HCT116 (cell line): ENCODE measurements around the gene FHL2. TPM values are rescaled to one million over a fixed set of nuclear protein-coding genes. Genes with fewer than 3 reads are reported as not detected.

Experiments used
- ATAC-seq: fragments of 200-7000 bp; cut with Tn5 transposase; 2 replicates; pipeline ENCODE4 v1.9.1; 2020; ENCODE audit warnings: mild to moderate bottlenecking, moderate library complexity
- BruUV-seq: library from RNA; stranded (reverse); fragments of 400-500 nt; replicated peaks from 2 replicates; lab custom pipeline; 2021; lab: Mats Ljungman, UMichigan
- CTCF ChIA-PET: fragments of 300-600 bp; sonication (Branson Sonifier 250); formaldehyde crosslinking; loops from one replicate; lab custom pipeline; 2021; ENCODE audit warnings: antibody characterized with exemption; lab: Charles Lee
- POLR2A ChIA-PET: fragments of 300-600, 350-600 bp; sonication (Branson Sonifier 250); formaldehyde crosslinking; loops from one replicate; lab custom pipeline; 2021; ENCODE audit warnings: antibody characterized with exemption; lab: Charles Lee
- RAD21 ChIA-PET, 2 experiments: fragments of 300-600 bp; sonication (Branson Sonifier 250); formaldehyde crosslinking; loops; one replicate each; lab custom pipeline; 2023; ENCODE audit warnings: low total read pairs in 2 of 2; ENCODE audit not compliant: uncharacterized antibody in 2 of 2, unreplicated experiment in 2 of 2, low non-redundant PET in 1 of 2; lab: Charles Lee
- DNase-seq: peaks from one replicate; pipeline ENCODE4 v3.0.0-alpha.2; 2010; ENCODE audit warnings: low read depth, low spot score
- H2AFZ ChIP-seq: fragments of 200-600 bp; shearing (Covaris generic), sonication (generic); 2 replicates; pipeline ENCODE4 v1.6.1; 2017; ENCODE audit warnings: low read depth, mixed run types, mixed read lengths, antibody characterized with exemption, low read length; ENCODE audit not compliant: poor library complexity, severe bottlenecking
- H3K27ac ChIP-seq: 2 replicates; pipeline ENCODE4 v1.5.1; 2012; ENCODE audit warnings: low read depth, low read length
- H3K27me3 ChIP-seq: fragments of 200-600 bp; sonication (generic); 2 replicates; pipeline ENCODE4 v1.6.1; 2016; ENCODE audit warnings: mixed run types, low read length, mixed read lengths; ENCODE audit not compliant: insufficient read depth
- H3K36me3 ChIP-seq, 2 experiments: fragments of 200-500 bp in 1 of 2; fragments of 200-600 bp in 1 of 2; sonication (Bioruptor generic) in 1 of 2; sonication (generic) in 1 of 2; 2 replicates each; pipeline versions ENCODE4 v1.5.1 to v1.6.1; 2014 to 2016; ENCODE audit warnings: low read length in 2 of 2, inconsistent platforms in 1 of 2, mixed read lengths in 1 of 2, mixed run types in 1 of 2; ENCODE audit not compliant: insufficient read depth in 2 of 2, control insufficient read depth in 1 of 2
- H3K4me1 ChIP-seq, 2 experiments: fragments of 200-600 bp in 1 of 2; sonication (generic) in 1 of 2; 2 replicates each; pipeline versions ENCODE4 v1.5.1 to v1.6.1; 2012 to 2017; ENCODE audit warnings: low read length in 2 of 2, inconsistent platforms in 1 of 2, mild to moderate bottlenecking in 1 of 2, mixed read lengths in 1 of 2, mixed run types in 1 of 2, moderate library complexity in 1 of 2; ENCODE audit not compliant: insufficient read depth in 2 of 2, control insufficient read depth in 1 of 2
- H3K4me2 ChIP-seq: fragments of 200-600 bp; sonication (generic); 2 replicates; pipeline ENCODE4 v1.6.1; 2017; ENCODE audit warnings: mixed run types, low read length, mixed read lengths
- H3K4me3 ChIP-seq, 2 experiments: fragments of 200-600 bp in 1 of 2; sonication (generic) in 1 of 2; replicated peaks in 1 of 2; 2 replicates each; pipeline ENCODE4 v1.5.1; 2011 to 2016; ENCODE audit warnings: low read length in 2 of 2, control low read depth in 1 of 2, low read depth in 1 of 2, mild to moderate bottlenecking in 1 of 2, mixed read lengths in 1 of 2, mixed run types in 1 of 2
- H3K79me2 ChIP-seq: fragments of 200-600 bp; sonication (generic); 2 replicates; pipeline ENCODE4 v1.6.1; 2017; ENCODE audit warnings: mild to moderate bottlenecking, mixed run types, low read length, moderate library complexity, mixed read lengths; ENCODE audit not compliant: insufficient read depth
- H3K9ac ChIP-seq: fragments of 200-600 bp; sonication (generic); 2 replicates; pipeline ENCODE4 v1.6.1; 2016; ENCODE audit warnings: low read length, mixed read lengths
- H3K9me2 ChIP-seq: fragments of 200-600 bp; sonication (generic), shearing (Covaris generic); 2 replicates; pipeline ENCODE4 v1.6.1; 2017; ENCODE audit warnings: mixed run types, mild to moderate bottlenecking, moderate library complexity; ENCODE audit not compliant: insufficient read depth
- H3K9me3 ChIP-seq, 2 experiments: fragments of 200-500 bp in 1 of 2; fragments of 200-600 bp in 1 of 2; sonication (Bioruptor generic) in 1 of 2; sonication (generic) in 1 of 2; 2 replicates each; pipeline ENCODE4 v1.6.1; 2014 to 2017; ENCODE audit warnings: low read length in 2 of 2, mixed read lengths in 2 of 2, inconsistent platforms in 1 of 2, low read depth in 1 of 2, mild to moderate bottlenecking in 1 of 2, mixed run types in 1 of 2, moderate library complexity in 1 of 2; ENCODE audit not compliant: control insufficient read depth in 1 of 2, insufficient read depth in 1 of 2
- H4K20me1 ChIP-seq: fragments of 200-600 bp; sonication (generic), shearing (Covaris generic); 2 replicates; pipeline ENCODE4 v1.6.1; 2017; ENCODE audit warnings: mixed run types, mild to moderate bottlenecking, moderate library complexity; ENCODE audit not compliant: insufficient read depth
- ATF3 ChIP-seq: IDR thresholded peaks from 2 replicates; pipeline ENCODE4 v1.6.1; 2012
- CBX3 ChIP-seq: IDR thresholded peaks from 2 replicates; pipeline ENCODE4 v1.6.1; 2012; ENCODE audit warnings: low read depth
- CEBPB ChIP-seq: IDR thresholded peaks from 2 replicates; pipeline ENCODE4 v1.6.1; 2012; ENCODE audit warnings: low read depth
- EGR1 ChIP-seq: IDR thresholded peaks from 2 replicates; pipeline ENCODE4 v1.6.1; 2012; ENCODE audit warnings: low read depth
- ELF1 ChIP-seq: IDR thresholded peaks from 2 replicates; pipeline ENCODE4 v1.6.1; 2012; ENCODE audit warnings: low read depth, borderline replicate concordance
- EZH2 ChIP-seq: fragments of 200-600 bp; sonication (generic); IDR thresholded peaks from 2 replicates; pipeline ENCODE4 v1.6.1; 2017; ENCODE audit warnings: antibody characterized with exemption, mixed run types
- FOSL1 ChIP-seq: IDR thresholded peaks from 2 replicates; pipeline ENCODE4 v1.6.1; 2012; ENCODE audit warnings: low read depth
- MAX ChIP-seq: IDR thresholded peaks from 2 replicates; pipeline ENCODE4 v1.6.1; 2012
- POLR2A ChIP-seq: IDR thresholded peaks from 2 replicates; pipeline ENCODE4 v1.7.0; 2011; ENCODE audit warnings: borderline replicate concordance; ENCODE audit not compliant: insufficient read depth, insufficient read length; ENCODE audit errors: extremely low read depth
- POLR2AphosphoS5 ChIP-seq: IDR thresholded peaks from 2 replicates; pipeline ENCODE4 v1.6.1; 2011; ENCODE audit warnings: mild to moderate bottlenecking, low read depth, low read length, moderate library complexity
- RAD21 ChIP-seq: IDR thresholded peaks from 2 replicates; pipeline ENCODE4 v1.6.1; 2012; ENCODE audit warnings: low read depth, mild to moderate bottlenecking
- REST ChIP-seq: IDR thresholded peaks from 2 replicates; pipeline ENCODE4 v1.6.1; 2012; ENCODE audit warnings: low read depth
- SIN3A ChIP-seq: IDR thresholded peaks from 2 replicates; pipeline ENCODE4 v1.6.1; 2012; ENCODE audit warnings: low read depth
- SP1 ChIP-seq: IDR thresholded peaks from 2 replicates; pipeline ENCODE4 v1.6.1; 2012; ENCODE audit warnings: low read depth
- SRF ChIP-seq: IDR thresholded peaks from 2 replicates; pipeline ENCODE4 v1.6.1; 2012; ENCODE audit warnings: low read depth
- TCF7L2 ChIP-seq: IDR thresholded peaks from 2 replicates; pipeline ENCODE4 v1.7.0; 2011; ENCODE audit warnings: borderline replicate concordance, inconsistent platforms; ENCODE audit not compliant: insufficient read depth, insufficient read length; ENCODE audit errors: extremely low read depth
- ZNF274 ChIP-seq: fragments of 200-500 bp; sonication (Bioruptor generic); IDR thresholded peaks from 2 replicates; pipeline ENCODE4 v1.6.1; 2014; ENCODE audit warnings: mild to moderate bottlenecking, low read depth, low read length, inconsistent platforms
- intact Hi-C: fragments of 100-400 bp; cut with micrococcal nuclease; formaldehyde crosslinking; loops from 2 replicates; pipeline ENCODE4 v1.10.0; 2022
- total RNA-seq: library from RNA; stranded (reverse); gene quantifications from one replicate; pipeline ENCODE4 v1.2.1, GENCODE V29; 2021; ENCODE audit not compliant: unreplicated experiment
- TF ChIP-seq, protein P1 (sequence below), 3 experiments: fragments of 200-600 bp in 1 of 3; sonication (generic) in 1 of 3; IDR thresholded peaks in 2 of 3; conservative IDR thresholded peaks in 1 of 3; 2 replicates each; pipeline ENCODE4 v1.5.1; 2012 to 2017; ENCODE audit warnings: low read depth in 2 of 3, low read length in 2 of 3, antibody characterized with exemption in 1 of 3, borderline replicate concordance in 1 of 3, control low read depth in 1 of 3, mild to moderate bottlenecking in 1 of 3, mixed read lengths in 1 of 3, mixed run types in 1 of 3, moderate library complexity in 1 of 3; ENCODE audit not compliant: insufficient read depth in 1 of 3
- TF ChIP-seq, protein P2 (sequence below): IDR thresholded peaks from 2 replicates; pipeline ENCODE4 v1.6.1; 2011; ENCODE audit warnings: mild to moderate bottlenecking, low read length, moderate library complexity; ENCODE audit not compliant: insufficient replicate concordance; ENCODE audit errors: extremely low read depth

FHL2 gene
- total RNA-seq, 1 experiment from 2014 or later, result 86.6 TPM

- no peak overlapping the region for H3K9ac ChIP-seq
- ATAC-seq (no peak), DNase-seq (no peak)
- H3K9me3 ChIP-seq, result no peaks in the 10 kb centered on the region
- H2AFZ ChIP-seq, result no peak overlapping the region
- no TSS peak for BruUV-seq
- intact Hi-C loops, result no loop called here
- ChIA-PET CTCF (no interaction called here), POLR2A (no interaction called here), RAD21 (no interaction called here)
- no peaks in the 10 kb centered on the region for H4K20me1 ChIP-seq
- H3K36me3 ChIP-seq, result no peaks in the 10 kb centered on the region
- H3K4me2 ChIP-seq, result no peak overlapping the region
- H3K4me1 ChIP-seq, result peaks cover 3 to 9% of the 10 kb centered on the region in 2 experiments; a peak in 3 of 4 replicates
- H3K79me2 ChIP-seq, result no peaks in the 10 kb centered on the region
- H3K27ac ChIP-seq, result no peak overlapping the region
- H3K9me2 ChIP-seq, result no peaks in the 10 kb centered on the region
- H3K4me3 ChIP-seq, result no peak overlapping the region
- TF ChIP-seq ATF3 (no peak), POLR2A (no peak), POLR2AphosphoS5 (no peak), TCF7L2 (no peak), REST (no peak), ELF1 (no peak), FOSL1 (no peak), EGR1 (no peak), SRF (no peak), EZH2 (no peak), CEBPB (no peak), SIN3A (no peak), RAD21 (no peak), SP1 (no peak), MAX (no peak), ZNF274 (no peak), CBX3 (no peak)
- TF ChIP-seq, protein P1, sequence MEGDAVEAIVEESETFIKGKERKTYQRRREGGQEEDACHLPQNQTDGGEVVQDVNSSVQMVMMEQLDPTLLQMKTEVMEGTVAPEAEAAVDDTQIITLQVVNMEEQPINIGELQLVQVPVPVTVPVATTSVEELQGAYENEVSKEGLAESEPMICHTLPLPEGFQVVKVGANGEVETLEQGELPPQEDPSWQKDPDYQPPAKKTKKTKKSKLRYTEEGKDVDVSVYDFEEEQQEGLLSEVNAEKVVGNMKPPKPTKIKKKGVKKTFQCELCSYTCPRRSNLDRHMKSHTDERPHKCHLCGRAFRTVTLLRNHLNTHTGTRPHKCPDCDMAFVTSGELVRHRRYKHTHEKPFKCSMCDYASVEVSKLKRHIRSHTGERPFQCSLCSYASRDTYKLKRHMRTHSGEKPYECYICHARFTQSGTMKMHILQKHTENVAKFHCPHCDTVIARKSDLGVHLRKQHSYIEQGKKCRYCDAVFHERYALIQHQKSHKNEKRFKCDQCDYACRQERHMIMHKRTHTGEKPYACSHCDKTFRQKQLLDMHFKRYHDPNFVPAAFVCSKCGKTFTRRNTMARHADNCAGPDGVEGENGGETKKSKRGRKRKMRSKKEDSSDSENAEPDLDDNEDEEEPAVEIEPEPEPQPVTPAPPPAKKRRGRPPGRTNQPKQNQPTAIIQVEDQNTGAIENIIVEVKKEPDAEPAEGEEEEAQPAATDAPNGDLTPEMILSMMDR (IDR thresholded peaks at IDR 0.05 in 2 of 3, conservative IDR thresholded peaks at IDR 0.05 in 1 of 3; ENCODE audit: borderline replicate concordance in 1 of 3, insufficient read depth in 1 of 3, low read depth in 2 of 3, low read length in 2 of 3), result no peak
- TF ChIP-seq, protein P2, sequence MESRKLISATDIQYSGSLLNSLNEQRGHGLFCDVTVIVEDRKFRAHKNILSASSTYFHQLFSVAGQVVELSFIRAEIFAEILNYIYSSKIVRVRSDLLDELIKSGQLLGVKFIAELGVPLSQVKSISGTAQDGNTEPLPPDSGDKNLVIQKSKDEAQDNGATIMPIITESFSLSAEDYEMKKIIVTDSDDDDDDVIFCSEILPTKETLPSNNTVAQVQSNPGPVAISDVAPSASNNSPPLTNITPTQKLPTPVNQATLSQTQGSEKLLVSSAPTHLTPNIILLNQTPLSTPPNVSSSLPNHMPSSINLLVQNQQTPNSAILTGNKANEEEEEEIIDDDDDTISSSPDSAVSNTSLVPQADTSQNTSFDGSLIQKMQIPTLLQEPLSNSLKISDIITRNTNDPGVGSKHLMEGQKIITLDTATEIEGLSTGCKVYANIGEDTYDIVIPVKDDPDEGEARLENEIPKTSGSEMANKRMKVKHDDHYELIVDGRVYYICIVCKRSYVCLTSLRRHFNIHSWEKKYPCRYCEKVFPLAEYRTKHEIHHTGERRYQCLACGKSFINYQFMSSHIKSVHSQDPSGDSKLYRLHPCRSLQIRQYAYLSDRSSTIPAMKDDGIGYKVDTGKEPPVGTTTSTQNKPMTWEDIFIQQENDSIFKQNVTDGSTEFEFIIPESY, result no peak
- TF ChIP-seq, all 23 proteins: peak for 0
- no peaks in the 10 kb centered on the region for H3K27me3 ChIP-seq
Observed at GRCh38 chr2:105418522-105418921, 19.7 kb upstream of the FHL2 start.
